Natural killer cell treated with Interleukin-12 subunit alpha and Interleukin-12 subunit beta and Interleukin-15 and Interleukin-18, amount 100 ng/mL, for 72 hours (primary cell): ENCODE results near the gene PSMB4. TPM values are rescaled to one million over a fixed set of nuclear protein-coding genes. Genes with fewer than 3 reads are reported as not detected.
"Not testable (repeated sequence)": the region's sequence is repeated elsewhere in the genome, so short reads cannot be mapped to it uniquely, and the experiment has no call there.

Experiments used
- ATAC-seq, 2 donors: fragments of 150-1000 bp; cut with Tn5 transposase in 1 of 2; sonication (Bioruptor Pico), chemical (Tn5 transposase) in 1 of 2; 2 replicates each; pipeline ENCODE4 v1.10.0; 2021
- DNase-seq: peaks from one replicate; pipeline ENCODE4 v3.0.0; 2022; ENCODE audit warnings: low spot score
- H3K27ac Mint-ChIP-seq, 2 donors: 1 replicate in 1 of 2; 2 replicates in 1 of 2; pipeline ENCODE4 v1.8.0; 2022; ENCODE audit warnings: mixed read lengths in 2 of 2, mild to moderate bottlenecking in 1 of 2, moderate library complexity in 1 of 2
- H3K27me3 Mint-ChIP-seq, 2 donors: 1 replicate in 1 of 2; 2 replicates in 1 of 2; pipeline ENCODE4 v1.8.0; 2022; ENCODE audit warnings: mixed read lengths in 2 of 2
- H3K36me3 Mint-ChIP-seq: one replicate; pipeline ENCODE4 v1.8.0; 2022; ENCODE audit warnings: mixed read lengths
- H3K4me1 Mint-ChIP-seq, 2 donors: 1 replicate in 1 of 2; 2 replicates in 1 of 2; pipeline ENCODE4 v1.8.0; 2022; ENCODE audit warnings: low read depth in 2 of 2, mixed read lengths in 2 of 2, mild to moderate bottlenecking in 1 of 2
- H3K4me3 Mint-ChIP-seq: one replicate; pipeline ENCODE4 v1.8.0; 2022; ENCODE audit warnings: mixed read lengths
- H3K9me3 Mint-ChIP-seq: 2 replicates; pipeline ENCODE4 v1.8.0; 2022; ENCODE audit warnings: mixed read lengths
- total RNA-seq, 2 donors: library from RNA; stranded (reverse); gene quantifications; one replicate each; pipeline ENCODE4 v1.2.3, GENCODE V29; 2022

Gene PSMB4
- total RNA-seq, 2 donors from 2014 or later, result 375 to 427 TPM

DNA sequence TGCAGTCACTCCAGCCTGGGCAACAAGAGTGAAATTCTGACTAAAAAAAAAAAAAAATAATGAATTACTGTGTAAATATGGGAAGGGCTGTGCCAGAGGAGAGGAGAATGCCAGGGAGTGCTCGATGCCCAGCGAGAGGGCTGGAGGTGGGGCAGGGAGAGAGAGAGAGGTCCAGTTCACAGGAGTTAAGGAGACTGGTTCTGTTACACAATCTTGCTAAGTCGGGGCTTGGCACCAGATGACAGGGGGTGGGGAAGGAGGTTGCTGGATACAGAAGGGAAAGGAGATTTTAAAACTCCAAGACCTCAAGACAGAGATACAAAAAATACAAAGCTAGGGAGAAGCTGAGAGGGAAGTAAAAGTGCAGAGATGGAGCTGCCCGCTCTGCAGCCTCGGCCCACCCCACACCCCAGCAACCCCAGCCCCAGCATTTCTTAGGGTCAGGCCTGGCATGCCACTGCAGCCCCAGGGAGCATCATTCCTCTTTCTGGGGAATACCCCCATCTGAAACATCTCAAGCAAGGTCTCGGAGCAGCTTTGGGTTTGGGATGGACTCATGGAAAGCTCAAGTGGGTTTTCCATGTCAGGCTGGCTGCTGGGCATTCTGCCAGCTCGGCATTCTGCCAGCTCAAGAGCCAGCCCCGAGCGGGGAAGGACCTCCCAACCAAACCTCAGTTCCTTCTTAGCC lies 27.9 kb upstream of the PSMB4 start:
- no peak for DNase-seq
- H3K9me3 Mint-ChIP-seq, result no peaks in the 10 kb centered on the region
- ATAC-seq, result no peak
- peaks cover 0 to 3% of the 10 kb centered on the region in 2 donors for H3K27me3 Mint-ChIP-seq
- no peaks in the 10 kb centered on the region for H3K4me1 Mint-ChIP-seq
- no peak overlapping the region for H3K4me3 Mint-ChIP-seq
- H3K27ac Mint-ChIP-seq, result no peak overlapping the region
- H3K36me3 Mint-ChIP-seq, result no peaks in the 10 kb centered on the region

DNA sequence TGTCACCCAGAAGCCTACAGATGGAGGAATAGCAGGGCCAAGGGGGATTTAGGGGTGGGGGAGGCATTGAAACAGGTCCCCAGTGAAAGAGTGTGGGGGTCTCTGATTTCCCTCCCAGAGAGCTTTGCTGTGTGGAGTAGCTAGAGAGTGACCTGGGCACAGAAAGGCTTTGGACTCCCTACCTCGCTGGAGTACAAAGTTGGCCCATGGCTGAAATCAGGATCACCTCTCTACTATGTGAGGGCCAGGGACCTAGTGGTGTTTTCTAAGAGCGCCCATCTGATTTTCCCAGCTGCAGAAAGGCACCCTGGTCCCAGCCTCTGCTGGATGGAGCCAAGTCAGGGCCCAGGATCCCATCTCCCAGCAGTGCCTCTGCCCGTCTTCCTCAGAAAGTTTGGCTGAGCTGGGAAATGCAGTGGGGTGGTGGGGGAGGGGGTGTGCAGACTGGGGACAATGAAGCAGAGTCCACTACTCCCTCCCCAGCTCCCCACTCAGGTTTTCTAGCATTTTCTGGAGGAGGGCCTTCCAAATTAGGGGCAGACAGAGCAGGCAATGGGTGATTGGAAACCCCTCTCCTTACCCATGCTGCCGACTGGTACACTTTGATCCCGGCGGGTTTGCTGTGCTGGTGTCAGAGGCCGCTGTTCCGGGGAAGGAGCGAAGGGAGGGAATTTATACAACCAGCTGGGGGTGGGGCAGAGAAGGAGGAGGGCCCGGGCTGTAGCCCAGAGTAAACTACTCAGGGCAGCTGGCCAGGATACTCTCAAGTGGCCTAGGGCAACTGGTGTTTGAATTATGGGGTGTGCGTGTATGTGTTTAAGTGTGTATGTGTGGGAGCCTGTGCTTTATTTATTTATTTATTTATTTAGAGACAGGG lies 27.1 kb upstream of the PSMB4 start, which contains the start of gene SELENBP1:
TSS of gene SELENBP1 (minus strand) at position 648 of the 877 bp plus-strand sequence. CDS start at position 584, 64 bp downstream.
- no peak for ATAC-seq
- H3K27ac Mint-ChIP-seq, result no peak within 1 kb of the TSS
- H3K4me1 Mint-ChIP-seq, result no peaks in the 10 kb centered on the region
- peaks cover 0 to 3% of the 10 kb centered on the region in 2 donors for H3K27me3 Mint-ChIP-seq
- DNase-seq, result no peak
- H3K4me3 Mint-ChIP-seq, result no peak within 1 kb of the TSS
- no peaks in the 10 kb centered on the region for H3K36me3 Mint-ChIP-seq
- H3K9me3 Mint-ChIP-seq, result no peaks in the 10 kb centered on the region

DNA sequence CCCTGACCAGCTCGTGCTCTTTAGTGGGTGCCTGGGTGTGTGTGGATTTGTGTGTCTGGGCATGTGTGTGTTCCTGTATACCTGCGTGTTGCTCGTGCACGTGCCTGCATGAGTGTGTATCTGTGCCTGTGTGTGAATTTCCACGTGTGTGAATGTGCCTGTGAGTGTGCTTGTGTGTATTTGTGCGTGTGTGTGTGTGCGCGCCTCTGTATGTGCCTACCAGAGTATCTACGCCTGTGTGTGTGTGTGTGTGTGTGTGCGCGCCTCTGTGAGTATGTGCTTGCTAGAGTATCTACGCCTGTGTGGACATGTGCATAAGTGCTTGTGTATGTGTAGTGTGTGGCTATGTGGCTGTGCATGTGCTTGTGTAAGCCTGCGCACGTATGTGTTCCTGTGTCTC lies 26.2 kb upstream of the PSMB4 start:
- ATAC-seq, result no peak
- H3K4me3 Mint-ChIP-seq, result no peak overlapping the region
- H3K4me1 Mint-ChIP-seq, result no peaks in the 10 kb centered on the region
- no peaks in the 10 kb centered on the region for H3K36me3 Mint-ChIP-seq
- H3K27me3 Mint-ChIP-seq, result peaks cover 0 to 3% of the 10 kb centered on the region in 2 donors
- DNase-seq, result no peak
- H3K9me3 Mint-ChIP-seq, result no peaks in the 10 kb centered on the region
- H3K27ac Mint-ChIP-seq, result no peak overlapping the region

DNA sequence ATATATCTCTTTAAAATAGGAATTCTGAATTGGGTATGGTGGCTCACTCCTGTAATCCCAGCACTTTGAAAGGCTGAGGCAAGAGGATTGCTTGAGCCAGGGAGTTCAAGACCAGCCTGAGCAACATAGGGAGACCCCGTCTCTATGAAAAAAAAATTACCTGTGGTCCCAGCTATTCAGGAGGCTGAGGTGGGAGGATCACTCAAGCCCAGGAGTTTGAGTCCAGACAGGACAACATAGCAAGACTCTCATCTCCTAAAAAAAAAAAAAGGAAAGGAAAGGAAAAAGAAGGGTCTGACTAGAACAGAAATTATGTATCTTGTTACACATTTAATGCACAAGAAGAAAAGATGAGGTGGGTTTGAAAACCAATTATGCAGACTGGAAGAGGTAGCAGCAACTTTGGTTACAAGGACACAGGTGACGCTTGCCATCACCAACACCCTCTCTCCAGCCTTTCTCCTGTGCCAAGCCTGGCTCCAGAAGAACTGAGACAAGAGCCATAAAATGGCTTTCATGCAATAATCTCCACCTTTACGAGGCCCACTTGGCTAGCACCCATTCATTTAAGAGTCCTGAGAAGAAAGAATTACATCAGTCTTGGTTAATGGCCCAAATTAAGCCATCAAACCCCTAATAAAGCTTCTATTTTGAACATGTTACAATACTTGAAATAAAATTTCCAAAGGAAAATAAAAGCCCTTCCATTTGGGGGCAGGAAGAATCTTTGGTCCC lies 22.1 kb upstream of the PSMB4 start:
- no peaks in the 10 kb centered on the region for H3K4me1 Mint-ChIP-seq
- no peak for DNase-seq
- no peaks in the 10 kb centered on the region for H3K9me3 Mint-ChIP-seq
- no peak overlapping the region for H3K27ac Mint-ChIP-seq
- no peaks in the 10 kb centered on the region for H3K36me3 Mint-ChIP-seq
- ATAC-seq, result no peak
- no peak overlapping the region for H3K4me3 Mint-ChIP-seq
- peaks cover 0 to 3% of the 10 kb centered on the region in 2 donors for H3K27me3 Mint-ChIP-seq

- Mint-ChIP-seq H3K27ac (no peak overlapping the region), H3K27me3 (no peaks in the 10 kb centered on the region), H3K4me3 (no peak overlapping the region), H3K9me3 (no peaks in the 10 kb centered on the region), H3K36me3 (no peaks in the 10 kb centered on the region), H3K4me1 (no peaks in the 10 kb centered on the region)
- DNase-seq (no peak), ATAC-seq (no peak)
These were observed 14.8 kb upstream of the PSMB4 start for GRCh38 chr1:151384584-151384983.

DNA sequence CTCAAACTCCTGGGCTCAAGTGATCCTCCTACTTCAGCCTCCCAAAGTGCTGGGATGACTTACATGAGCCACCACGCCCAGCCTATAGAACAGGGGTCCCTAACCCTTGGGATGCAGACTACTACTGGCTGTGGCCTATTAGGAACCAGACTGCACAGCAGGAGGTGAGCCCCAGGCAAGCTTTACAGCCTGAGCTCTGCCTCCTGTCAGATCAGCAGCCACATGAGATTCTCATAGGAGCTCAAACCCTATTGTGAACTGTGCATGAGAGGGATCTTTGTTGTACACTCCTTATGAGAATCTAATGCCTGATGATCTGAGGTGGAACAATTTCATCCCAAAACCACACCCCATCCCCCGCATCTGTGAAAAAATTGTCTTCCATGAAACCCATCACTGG lies 13.4 kb upstream of the PSMB4 start:
- H3K4me3 Mint-ChIP-seq, result no peak overlapping the region
- no peaks in the 10 kb centered on the region for H3K36me3 Mint-ChIP-seq
- DNase-seq (no peak), ATAC-seq (no peak)
- no peaks in the 10 kb centered on the region for H3K4me1 Mint-ChIP-seq
- H3K27me3 Mint-ChIP-seq, result no peaks in the 10 kb centered on the region
- no peak overlapping the region for H3K27ac Mint-ChIP-seq
- no peaks in the 10 kb centered on the region for H3K9me3 Mint-ChIP-seq

DNA sequence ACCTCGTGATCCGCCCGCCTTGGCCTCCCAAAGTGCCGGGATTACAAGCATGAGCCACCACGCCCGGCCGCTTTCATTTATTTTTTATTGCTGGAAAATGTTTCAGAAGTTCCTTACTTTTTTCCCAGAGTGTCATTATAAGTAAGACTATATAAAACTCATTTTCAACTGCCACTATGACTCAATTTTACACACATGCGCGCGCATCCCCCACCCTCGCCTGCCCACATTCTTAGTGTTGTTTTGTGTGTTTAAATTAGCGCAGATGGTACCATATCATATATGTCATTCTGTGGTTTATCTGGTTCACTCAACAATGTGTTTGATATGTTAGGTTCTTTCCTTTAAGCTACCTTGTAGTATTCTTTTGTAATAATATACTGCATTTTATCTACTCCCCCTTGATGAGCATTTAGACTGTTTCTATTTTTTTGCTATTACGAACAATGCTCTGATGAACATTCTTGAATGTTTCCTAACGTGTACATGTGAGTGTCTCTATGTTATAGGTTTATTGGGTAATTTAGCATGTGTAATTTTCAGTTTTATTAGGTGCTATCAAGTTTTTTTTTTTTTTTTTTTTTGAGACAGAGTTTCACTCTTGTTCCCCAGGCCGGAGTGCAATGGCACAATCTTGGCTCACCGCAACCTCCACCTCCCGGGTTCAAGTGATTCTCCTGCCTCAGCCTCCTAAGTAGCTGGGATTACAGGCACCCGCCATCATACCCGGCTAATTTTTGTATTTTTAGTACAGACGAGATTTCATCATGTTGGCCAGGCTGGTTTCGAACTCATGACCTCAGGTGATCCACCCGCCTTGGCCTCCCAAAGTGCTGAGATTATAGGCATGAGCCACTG lies 8.9 kb upstream of the PSMB4 start:
- H3K27me3 Mint-ChIP-seq, H3K4me3 Mint-ChIP-seq, DNase-seq, H3K4me1 Mint-ChIP-seq, H3K27ac Mint-ChIP-seq, ATAC-seq, H3K9me3 Mint-ChIP-seq, H3K36me3 Mint-ChIP-seq: not testable (repeated sequence)

- Mint-ChIP-seq H3K27ac (no peak overlapping the region), H3K27me3 (peaks cover 0 to 5% of the 10 kb centered on the region in 2 donors), H3K36me3 (no peaks in the 10 kb centered on the region), H3K9me3 (no peaks in the 10 kb centered on the region), H3K4me3 (no peak overlapping the region), H3K4me1 (no peaks in the 10 kb centered on the region)
- DNase-seq, result no peak
- ATAC-seq, result no peak
These were observed 8.3 kb upstream of the PSMB4 start for GRCh38 chr1:151391079-151391563.

DNA sequence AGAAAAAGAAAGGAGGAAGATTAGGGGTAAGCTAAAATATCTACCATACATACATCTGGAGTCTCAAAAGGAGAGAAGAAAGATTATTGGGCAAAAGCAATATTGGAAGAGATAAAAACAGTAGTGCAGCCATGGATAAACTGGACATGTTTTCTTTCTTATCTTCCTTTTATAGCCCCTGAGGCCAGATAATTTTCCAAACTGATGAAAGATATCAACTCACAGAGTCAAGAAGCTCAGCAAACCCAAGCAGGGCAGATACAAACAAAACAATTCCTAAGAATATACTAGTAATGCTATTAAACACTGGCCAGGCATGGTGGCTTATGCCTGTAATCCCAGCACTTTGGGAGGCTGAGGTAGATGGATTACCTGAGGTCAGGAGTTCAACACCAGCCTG lies 5.8 kb upstream of the PSMB4 start:
- H3K27ac Mint-ChIP-seq, result no peak overlapping the region

GRCh38 chr1:151396265-151396664 lies 3.1 kb upstream of the PSMB4 start:
- not testable (repeated sequence) for DNase-seq, H3K4me3 Mint-ChIP-seq, H3K27ac Mint-ChIP-seq, H3K9me3 Mint-ChIP-seq, ATAC-seq, H3K27me3 Mint-ChIP-seq
- peaks cover 22% of the 10 kb centered on the region for H3K36me3 Mint-ChIP-seq
- H3K4me1 Mint-ChIP-seq, result peaks cover 23 to 27% of the 10 kb centered on the region in 2 donors

More for the DNA sequence above, 5.8 kb upstream of the PSMB4 start:
- H3K27me3 Mint-ChIP-seq, result peaks cover 0 to 5% of the 10 kb centered on the region in 2 donors
- ATAC-seq (no peak), DNase-seq (no peak)
- H3K36me3 Mint-ChIP-seq, result no peaks in the 10 kb centered on the region
- no peak overlapping the region for H3K4me3 Mint-ChIP-seq
- H3K9me3 Mint-ChIP-seq, result no peaks in the 10 kb centered on the region
- H3K4me1 Mint-ChIP-seq, result peaks cover 2 to 5% of the 10 kb centered on the region in 2 donors

DNA sequence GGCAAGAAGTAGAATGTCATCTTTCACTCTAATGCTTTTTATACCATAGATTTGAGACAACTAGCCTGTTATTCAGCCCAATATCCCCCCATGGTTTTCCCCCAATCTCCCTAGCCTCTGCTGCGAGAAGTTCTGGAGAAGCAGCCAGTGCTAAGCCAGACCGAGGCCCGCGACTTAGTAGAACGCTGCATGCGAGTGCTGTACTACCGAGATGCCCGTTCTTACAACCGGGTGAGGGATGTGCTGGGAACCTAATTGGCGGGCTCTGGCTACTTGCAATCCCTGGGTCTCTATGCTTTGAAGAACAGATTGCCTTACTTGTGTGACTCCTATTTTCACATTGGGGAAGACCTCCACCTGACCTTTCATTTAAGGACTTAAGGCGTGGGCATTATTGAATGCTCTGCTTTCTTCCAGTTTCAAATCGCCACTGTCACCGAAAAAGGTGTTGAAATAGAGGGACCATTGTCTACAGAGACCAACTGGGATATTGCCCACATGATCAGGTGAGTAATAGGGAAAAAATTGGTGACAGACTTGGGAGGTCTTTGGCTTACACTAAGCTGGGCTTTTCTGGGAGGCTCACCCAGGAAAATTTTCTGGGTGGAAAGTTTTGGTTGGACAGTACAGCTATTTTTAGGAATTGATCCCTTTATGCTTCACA lies 1.9 kb downstream of the PSMB4 start:
- H3K27me3 Mint-ChIP-seq, result no peaks in the 10 kb centered on the region
- ATAC-seq (no peak), DNase-seq (no peak)
- H3K36me3 Mint-ChIP-seq, result peaks cover 50% of the 10 kb centered on the region
- peak overlapping the region; percentile 100 for H3K4me3 Mint-ChIP-seq
- H3K9me3 Mint-ChIP-seq, result no peaks in the 10 kb centered on the region
- peaks cover 30 to 46% of the 10 kb centered on the region in 2 donors for H3K4me1 Mint-ChIP-seq
- H3K27ac Mint-ChIP-seq, result peak overlapping the region; percentile 99 to 100

- Mint-ChIP-seq H3K4me3 (peak overlapping the region; percentile 100), H3K9me3 (no peaks in the 10 kb centered on the region), H3K36me3 (peaks cover 52% of the 10 kb centered on the region), H3K27me3 (no peaks in the 10 kb centered on the region), H3K27ac (peak overlapping the region; percentile 99 to 100), H3K4me1 (peaks cover 30 to 42% of the 10 kb centered on the region in 2 donors)
- DNase-seq (no peak), ATAC-seq (no peak)
These were observed 2.5 kb downstream of the PSMB4 start for GRCh38 chr1:151401860-151402259.
